PC-3 (cell line): ENCODE measurements around the gene LRRFIP1.

ENCODE experiments used
- CTCF ChIP-seq: fragments of 300-600 bp; sonication (generic); conservative IDR thresholded peaks from 2 replicates; pipeline ENCODE4 v1.5.1; 2017; ENCODE audit warnings: antibody characterized with exemption, low read depth, mild to moderate bottlenecking, low read length
- EZH2phosphoT487 ChIP-seq: fragments of 300-600 bp; sonication (generic); IDR thresholded peaks from 2 replicates; pipeline ENCODE4 v1.6.1; 2018; ENCODE audit warnings: mild to moderate bottlenecking, antibody characterized with exemption, low read length, borderline replicate concordance

- TF ChIP-seq CTCF (no peak), EZH2phosphoT487 (no peak)
These were observed 460 bp upstream of the LRRFIP1 start for GRCh38 chr2:237626813-237627440.
